Measurements from ENCODE around the gene SIGLEC7.

GRCh38 chr19:51123381-51123800, 18.7 kb upstream of the SIGLEC7 start:
- TF ChIP-seq POLR2A (IDR thresholded peaks at IDR 0.05; ENCODE audit: low read depth, low read length) (no peak), POLR2AphosphoS5 (IDR thresholded peaks at IDR 0.05; ENCODE audit: low read depth, low read length) (no peak), TAF1 (IDR thresholded peaks at IDR 0.05; ENCODE audit: low read depth, low read length) (no peak), POU2F2 (IDR thresholded peaks at IDR 0.05; ENCODE audit: low read depth, low read length) (no peak), SPI1 (IDR thresholded peaks at IDR 0.05; ENCODE audit: low read depth, low read length) (peak; percentile 47; the same call in 1 of the 2 replicates)
